HG03135 (cell line): ENCODE measurements around the gene SMAD6.

ENCODE experiments used
- ATAC-seq: cut with Tn5 transposase; IDR thresholded peaks from one replicate; pipeline ENCODE4 v1.9.1; 2021; ENCODE audit warnings: mild to moderate bottlenecking, moderate library complexity; ENCODE audit not compliant: unreplicated experiment

SMAD6 gene

DNA sequence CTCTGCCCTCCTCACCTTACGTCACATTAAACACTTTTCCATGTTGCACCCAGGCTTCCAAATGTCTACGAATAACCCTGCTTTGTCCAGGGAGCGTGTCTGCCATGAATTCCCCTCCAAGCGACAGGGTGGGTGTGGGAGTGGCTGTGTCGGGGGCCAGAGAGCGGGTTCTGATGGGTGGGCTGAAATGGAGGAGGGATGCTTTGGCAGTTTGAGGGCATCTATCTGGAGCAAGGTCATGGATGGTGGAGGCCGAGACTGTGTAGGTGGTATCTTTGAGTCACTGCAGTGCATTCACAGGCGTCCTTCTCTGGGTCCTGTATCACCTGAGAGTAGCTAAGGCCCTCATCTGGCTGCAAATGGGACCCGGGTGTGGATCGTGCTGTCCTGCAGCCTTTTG, 36.6 kb downstream of the SMAD6 start:
- no peak for ATAC-seq

DNA sequence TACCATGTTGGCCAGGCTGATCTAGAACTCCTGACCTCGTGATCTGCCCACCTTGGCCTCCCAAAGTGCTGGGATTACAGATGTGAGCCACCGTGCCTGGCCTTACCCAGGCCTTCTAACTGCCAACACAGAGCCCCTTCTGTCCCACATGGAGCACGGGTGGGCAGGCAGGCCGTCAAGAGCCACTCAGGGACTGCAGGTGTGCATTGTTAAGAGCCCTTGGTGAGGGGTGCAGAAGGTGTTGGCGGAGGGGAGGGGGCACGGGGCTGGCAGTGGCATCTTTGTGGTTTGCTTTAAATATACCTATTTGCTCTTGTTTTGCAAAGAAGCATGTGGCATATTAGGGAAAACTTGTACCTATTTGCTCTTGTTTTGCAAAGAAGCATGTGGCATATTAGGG, 37.3 kb downstream of the SMAD6 start:
- ATAC-seq = no peak

DNA sequence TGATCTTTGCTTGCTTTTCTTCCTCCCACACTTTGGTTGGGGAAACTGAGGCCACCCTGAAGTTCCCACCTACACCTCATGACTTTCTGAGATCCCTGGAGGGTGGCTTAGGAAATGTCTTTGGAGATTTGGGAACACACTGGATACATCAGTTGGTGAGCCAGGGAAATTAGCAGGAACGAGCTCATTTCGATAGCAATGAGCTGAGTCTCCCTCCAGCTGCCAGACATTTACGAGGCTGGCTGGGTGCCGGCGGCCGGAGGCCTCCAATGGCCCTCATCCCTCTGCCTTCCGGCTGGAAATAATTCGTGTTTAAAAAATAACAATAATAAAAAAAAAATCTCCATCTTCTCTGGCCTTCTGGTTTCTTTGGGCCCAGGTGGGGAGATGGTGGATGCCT, 38.8 kb downstream of the SMAD6 start:
- ATAC-seq = no peak

DNA sequence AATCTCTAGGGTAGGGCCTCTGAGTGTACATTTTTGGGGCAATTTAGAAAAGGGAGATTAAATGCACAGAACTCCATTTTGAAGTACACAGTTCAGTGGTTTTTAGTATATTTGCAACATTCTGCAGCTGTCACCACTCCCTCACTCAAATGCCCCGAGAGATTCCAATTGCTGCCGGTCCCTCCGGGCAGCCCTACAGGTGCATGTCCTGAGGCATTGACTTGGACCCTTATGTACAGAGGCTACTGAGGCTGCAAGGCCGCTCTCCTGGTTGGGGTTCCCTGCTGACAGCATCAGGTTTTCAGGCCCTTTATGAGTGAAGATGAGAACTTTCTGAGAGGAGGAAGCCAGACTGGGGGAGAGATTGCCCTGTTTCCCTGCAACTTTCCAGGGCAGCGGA, 39.6 kb downstream of the SMAD6 start:
- no peak for ATAC-seq

DNA sequence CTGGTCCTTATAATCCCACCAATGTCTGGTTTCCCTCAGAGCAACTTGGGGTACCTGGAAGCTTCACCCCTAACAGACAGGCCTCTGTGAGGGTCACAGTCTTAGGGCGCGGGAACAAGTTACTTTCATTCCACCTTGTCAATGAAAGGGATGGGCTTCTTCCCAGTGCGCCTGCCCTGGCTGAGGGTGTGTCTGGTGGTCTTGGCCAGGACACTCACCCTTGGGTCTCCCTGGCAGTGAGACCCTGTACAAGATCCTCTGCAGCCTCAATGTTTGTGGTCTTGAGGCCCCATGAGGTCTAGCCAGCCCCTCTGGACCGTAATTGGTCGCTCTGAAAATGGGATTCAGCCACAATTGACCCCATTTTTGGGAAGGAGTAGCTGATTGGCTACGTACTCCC, 40.2 kb downstream of the SMAD6 start:
- no peak for ATAC-seq

DNA sequence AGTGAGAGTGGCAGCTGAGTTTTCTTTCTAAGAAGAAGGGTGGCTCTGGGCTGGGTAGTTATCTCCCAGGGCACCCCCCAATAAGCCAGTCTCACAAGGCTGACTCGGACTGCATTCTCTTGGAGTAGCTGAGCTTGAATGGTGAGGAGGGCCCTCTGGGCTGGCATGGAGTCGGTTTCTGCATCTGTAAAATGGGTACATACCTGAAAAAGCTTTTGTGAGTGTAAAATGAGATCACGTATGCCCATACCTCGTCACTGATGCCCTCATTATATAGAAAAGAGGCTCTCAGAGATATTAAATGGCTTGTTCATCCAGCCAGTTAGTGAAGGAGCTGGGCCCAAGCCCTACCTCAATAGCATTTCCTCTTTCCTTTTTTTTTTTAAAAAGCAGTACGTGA, 41.2 kb downstream of the SMAD6 start:
- ATAC-seq = no peak

DNA sequence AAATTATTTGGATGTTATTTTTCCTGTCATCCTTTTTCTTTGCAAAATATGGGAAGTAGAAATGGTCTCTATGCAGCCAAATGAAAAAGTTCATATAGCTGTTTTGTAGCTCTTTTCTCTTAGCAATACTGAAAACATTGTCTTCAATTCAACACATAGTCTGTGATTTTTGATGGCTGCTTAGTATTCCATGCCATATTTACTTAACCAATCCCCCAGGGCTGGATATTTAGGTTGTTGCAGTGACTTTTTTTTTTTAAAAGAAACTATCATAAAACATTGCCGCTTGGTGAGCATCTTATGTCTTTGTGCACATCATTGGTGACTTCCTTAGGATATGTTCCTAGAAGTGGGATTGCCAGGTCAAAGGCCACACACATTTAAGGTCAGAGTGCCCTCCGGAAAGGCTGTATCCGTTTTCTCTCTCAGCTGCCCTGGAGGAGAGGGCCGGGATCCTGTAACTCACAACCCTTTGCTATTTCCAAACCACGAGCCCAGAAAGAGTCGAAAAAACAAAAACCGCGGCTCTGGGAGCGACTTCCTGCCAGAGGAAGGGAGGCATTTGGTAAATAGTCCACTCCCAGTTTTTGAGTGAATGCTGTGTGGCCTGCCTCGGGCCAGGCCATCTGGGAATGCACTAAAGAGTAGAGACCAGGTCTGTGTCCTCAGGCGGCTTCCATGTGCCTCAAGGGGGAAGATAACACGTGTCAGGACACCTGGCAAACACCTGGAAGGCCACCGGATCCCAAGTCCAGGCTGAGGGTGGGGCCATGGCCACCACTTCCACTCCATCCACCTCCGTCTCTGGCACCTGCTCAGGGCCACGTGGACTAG, 41.9 kb downstream of the SMAD6 start:
- no peak for ATAC-seq

DNA sequence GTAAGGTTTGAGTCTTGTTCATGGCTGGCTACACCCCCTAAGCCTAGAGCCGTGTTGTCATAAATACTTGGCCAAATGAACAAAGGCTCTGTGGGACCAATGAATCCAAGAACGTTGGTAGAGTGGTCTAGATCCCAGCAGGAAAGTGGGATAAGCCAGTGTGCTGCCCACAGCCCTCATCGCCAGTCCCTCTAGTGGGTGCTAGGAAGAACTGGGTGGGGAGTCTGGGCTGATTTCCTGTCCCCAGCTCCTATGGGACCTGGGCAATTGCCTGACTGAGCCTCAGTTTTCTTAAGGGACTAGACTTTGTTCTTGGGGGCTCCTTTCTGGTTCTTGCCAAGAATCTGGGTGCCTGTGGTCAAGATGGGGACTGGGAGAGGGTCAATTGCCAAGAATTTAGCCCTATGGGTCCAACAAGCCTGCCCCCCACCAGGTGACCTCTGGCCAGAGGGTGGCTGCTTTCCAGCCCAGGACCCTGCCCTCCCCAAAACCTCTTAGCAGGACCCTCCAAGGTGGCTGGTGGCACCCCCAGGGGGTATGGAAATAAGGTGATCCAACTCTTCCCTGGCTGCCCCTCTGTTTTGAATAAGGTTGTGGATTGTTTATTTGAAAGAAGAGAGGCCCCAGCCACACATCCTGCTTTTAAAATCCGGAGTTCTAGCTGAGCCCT, 42.7 kb downstream of the SMAD6 start:
- ATAC-seq = no peak

DNA sequence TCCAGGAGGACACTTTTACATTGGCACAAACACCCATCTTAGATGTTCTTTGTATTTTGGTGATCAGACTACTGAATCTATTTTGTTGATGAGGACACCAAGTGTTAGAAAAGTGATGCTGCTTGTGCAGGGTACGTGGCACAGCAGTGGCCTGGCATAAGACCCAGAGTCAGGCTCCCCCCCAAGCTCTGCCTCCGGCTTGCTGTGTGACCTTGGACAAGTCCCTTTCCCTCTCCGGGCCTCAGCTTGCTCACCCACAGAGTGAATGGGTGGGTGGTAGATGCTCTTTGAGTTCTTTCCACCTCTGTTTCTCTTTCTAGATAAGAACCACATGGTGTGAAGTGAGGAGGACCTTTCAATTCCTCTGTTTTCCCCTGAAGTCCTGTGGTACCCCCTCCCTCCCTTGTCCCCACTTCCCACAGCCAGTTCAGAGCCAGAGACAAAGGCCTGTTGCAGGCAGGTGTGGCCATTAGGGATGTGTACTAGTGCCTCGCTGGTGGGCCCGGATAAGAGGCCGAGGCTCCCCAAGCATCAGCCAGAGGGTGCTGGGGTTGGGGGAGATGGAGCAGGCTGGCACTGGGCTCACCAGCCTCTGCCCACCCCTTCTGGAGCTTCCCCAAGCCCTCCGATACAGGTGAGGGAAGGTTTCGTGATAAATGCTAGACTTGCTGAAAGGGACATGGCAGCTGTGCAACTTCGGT, 43.6 kb downstream of the SMAD6 start:
- no peak for ATAC-seq

DNA sequence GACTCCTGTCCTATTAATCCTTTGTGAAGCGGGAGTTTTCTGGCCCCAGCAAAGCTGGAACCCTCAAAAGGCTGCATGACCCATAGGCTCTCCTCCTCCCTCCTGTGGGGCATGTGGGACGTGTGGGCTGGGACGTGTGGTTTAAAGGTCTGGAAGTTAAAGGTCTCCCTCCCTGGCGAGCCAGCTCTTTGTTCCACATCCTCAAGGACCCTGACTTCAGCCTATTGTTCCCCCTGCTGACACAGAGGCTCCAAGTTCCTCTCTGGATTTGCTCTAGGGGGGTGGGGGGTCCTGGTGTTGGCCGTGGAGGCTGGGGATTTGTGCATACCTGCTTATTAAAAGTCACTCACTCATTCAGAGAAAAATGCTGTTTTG, 44.2 kb downstream of the SMAD6 start:
- ATAC-seq = no peak

DNA sequence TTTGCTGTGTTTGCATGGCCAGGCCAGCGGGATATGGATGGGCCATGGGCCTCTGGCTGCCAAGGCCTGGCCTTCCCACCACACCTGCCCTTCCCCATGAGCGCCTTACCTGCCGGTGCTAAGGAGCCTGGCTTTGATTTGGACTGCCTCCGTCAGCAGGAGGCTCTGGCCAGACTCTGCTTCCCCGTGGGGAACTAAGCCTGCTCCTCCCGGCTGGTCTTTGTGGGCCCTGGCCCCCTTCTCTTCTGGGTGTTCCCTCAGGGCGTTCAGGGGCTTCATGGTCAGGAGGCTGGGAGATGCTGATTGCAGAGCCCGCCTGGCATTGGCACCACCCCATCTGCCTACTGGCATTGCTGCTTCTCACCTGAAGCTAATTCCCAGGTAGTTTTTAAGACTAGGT, 45.2 kb downstream of the SMAD6 start:
- no peak for ATAC-seq

DNA sequence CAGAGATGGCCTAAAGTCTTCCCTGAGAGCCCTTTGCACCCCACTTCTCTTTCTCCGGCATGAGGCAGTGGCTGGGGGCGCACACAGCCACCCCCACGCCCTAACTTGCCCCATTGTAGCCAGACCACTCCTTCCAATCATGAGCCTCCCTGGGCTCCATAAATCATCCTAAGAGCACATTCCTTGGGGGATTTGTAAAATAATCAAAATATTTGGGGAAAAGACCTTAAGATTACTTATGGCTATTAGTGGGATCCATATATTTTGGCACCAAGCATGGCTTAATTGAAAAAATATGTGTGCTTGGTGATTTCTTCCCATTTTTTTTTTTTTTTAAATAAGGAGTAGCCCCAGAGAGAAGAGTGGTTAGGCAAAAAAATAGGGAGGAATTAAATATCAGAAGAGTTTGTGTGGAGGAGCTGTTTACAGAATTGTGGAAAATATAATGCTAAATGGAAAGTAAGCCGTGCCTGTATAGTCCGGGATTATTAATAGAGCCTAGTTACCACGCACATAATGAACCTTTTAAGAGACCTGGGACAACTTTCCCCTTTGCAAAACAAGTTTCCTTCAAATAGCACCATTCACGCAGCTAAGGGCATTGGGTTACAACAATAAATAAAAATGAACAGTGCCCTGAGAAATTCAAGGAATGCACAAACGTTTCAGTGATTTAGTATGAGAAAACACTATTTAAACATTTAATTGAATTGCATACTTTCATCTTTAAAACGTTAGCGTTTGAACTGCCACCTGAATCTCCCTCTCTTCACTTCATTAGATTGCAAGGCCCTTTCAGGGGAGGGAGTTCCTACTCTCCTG, 46.1 kb downstream of the SMAD6 start:
- no peak for ATAC-seq

DNA sequence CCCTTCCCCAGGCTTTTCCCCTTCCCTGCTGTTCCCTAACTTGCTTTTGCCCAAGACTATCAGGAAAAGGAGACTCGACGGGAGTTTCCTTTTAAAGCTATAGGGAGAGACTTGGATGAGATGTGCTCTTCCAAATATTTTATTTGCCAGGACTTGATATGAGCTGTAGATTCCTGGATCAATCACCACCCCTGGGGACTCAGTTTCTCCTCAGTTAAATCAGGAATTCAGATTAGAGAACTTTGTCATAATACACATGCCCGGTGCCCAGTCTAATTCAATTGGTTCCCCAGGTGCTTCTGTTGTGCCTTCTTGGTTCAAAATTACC, 46.6 kb downstream of the SMAD6 start:
- ATAC-seq = no peak

DNA sequence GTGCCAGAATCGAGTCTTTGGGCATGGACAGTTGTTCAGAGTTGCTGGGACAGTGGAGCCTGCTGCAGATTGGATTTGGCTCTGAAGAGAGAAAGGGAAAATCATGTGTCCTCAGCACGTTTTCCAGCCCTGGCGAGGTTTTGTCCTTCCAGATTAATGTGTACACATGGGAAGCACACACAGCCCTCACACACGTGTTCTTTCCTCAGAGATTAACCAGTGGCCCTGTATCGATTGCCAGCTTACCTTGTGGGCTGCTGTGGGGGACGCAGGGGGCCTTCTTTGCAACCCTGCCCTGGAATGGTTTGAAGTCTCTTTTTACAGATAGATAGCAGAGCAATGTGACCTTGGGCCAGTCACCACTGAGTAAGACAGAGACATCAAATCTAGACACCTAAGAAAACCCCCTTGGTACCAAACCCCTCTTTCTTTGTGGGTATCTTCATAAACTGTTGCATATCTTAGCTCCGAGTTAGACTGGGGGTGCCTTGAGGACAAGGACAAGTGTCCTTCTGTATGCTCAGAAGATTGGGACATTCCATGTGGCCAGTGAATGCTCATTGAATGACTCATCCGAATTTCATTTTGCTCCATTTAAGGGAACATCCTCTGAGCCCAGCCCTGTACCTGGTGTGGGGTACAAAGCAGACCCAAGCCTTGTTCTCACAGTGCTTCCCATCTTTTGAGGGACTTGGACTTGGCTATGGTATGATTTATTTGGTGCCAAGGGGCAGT, 48.0 kb downstream of the SMAD6 start:
- ATAC-seq = no peak

DNA sequence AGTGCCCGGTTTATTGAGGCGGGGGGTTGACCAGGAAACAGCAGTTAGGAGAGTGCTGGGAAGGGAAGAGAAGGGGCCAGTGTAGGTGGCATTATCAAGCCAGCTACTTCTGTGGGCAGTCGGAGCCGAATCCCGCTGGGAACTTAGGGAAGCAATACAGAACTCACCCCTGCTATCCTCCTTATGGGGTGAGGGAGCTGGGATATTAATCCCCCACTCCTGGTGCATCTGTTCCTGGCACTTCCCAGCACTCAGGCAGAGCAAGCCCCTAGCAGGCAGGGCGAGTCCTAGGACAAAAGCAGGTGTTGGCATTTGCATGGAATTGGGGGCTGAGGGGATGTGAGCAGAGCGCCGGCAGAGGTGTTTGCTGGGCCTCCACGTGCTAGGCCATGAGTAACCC, 48.6 kb downstream of the SMAD6 start:
- ATAC-seq = no peak

DNA sequence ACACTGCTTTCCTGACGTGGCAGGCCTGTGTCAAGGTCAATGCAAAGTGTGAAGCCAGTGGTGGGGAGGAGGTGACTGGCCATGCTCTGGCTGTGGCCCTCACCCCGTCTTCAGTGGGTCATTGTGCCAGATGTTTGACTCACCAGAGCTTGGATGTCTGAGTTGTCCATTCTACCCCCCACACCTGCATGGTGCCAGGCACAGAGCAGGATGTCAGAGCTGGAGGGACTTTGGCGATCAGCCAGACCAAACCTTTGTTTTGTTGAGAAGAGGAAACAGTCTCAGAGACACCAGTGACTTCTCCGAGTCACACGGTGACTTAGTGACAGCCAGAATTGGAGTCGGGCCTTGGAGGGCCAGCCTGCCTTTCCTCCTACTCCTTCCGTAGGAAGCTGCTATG, 49.5 kb downstream of the SMAD6 start:
- ATAC-seq = no peak

DNA sequence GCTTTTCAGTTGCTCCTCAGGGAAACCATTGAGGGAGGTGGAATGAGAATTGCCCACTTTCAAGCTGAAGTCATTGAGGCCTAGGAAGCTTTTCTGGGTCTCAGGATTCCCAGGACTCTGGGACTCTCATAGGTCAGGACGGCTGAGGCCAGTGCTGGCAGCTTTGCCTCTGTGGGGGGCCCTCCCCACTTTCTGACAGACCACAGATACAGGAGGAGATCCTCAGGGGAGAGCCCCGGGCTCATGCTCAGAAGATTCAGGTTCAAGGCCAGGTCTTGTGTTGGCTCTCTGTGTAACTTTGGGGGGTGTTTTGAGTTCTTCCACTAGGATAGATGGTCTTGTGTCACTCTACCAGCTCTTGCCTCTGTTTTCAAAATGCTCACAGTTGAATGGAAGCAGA, 50.0 kb downstream of the SMAD6 start:
- no peak for ATAC-seq

DNA sequence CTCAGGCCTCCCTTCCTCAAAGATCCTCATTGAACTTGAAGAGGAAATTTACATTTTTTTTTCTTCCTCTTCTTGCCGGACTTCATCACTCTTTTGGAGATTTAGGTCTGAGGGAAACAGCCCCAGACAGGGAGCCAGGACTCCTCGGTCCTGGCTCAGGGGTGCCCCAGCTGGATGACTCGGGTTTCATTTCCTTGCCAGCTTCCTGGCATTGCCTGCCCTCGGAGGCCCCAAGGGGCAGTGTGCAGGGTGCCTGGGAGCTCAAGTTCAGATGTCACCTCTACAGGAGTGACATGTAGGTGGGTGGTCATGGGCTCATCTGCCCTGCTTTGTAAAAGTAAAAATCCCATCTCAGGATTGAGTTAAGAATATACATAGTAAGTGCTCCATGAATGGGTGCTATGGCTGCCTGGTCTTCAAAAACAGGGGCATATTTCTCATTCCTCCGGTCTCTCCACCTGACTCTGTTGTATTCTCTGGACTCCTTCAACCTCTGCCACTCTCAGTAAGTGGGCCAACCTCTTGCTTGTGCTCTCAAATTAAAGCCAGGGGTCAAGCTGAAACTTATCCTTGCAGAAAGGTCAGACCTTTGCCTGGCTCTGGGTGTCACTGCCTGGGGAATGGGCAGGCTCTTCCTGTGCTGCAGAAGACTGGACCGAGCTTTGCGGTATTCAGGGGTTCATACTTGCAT, 51.8 kb downstream of the SMAD6 start:
- ATAC-seq = no peak

DNA sequence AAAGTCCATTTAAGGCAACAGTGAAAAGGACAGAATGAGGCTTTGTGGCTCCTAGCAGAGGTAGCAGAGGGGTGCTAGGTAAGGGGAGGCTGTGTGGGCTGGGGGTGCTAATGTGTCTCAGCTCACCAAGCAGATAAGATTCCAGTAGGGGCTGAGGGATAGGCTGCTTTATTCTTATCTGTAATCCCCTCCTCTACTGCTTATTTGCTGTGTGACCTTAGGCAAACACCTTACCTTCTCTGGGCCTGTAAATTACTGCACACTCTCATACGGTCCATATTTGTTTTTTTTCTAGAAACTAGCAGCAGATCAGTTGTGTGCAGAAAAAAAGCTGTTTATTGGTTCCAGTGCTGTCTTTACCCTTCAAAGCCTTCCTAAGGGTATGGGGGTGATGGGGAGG, 52.8 kb downstream of the SMAD6 start:
- ATAC-seq = no peak
